ENCODE data around the gene CCIN.
"Not testable (repeated sequence)": the region's sequence is repeated elsewhere in the genome, so short reads cannot be mapped to it uniquely, and the experiment has no call there.

CCIN gene

GRCh38 chr9:36158917-36159316, 10.3 kb upstream of the CCIN start:
- DNase-seq (ENCODE audit: low read depth), result no peak

GRCh38 chr9:36159509-36159908, 9.7 kb upstream of the CCIN start:
- not testable (repeated sequence) for DNase-seq (ENCODE audit: low read depth)

- not testable (repeated sequence) for DNase-seq (ENCODE audit: low read depth)
Measured at GRCh38 chr9:36160126-36160525, 9.1 kb upstream of the CCIN start.

- no peak for DNase-seq (ENCODE audit: low read depth)
Measured at GRCh38 chr9:36161187-36161586, 8.0 kb upstream of the CCIN start.

- DNase-seq (ENCODE audit: low read depth), result no peak
Measured at GRCh38 chr9:36162211-36162738, 6.9 kb upstream of the CCIN start.

GRCh38 chr9:36163049-36163785, 6.0 kb upstream of the CCIN start:
- DNase-seq (ENCODE audit: low read depth), result no peak

- DNase-seq (ENCODE audit: low read depth), result no peak
Measured at GRCh38 chr9:36163786-36164170, 5.4 kb upstream of the CCIN start.

GRCh38 chr9:36164372-36164771, 4.8 kb upstream of the CCIN start:
- DNase-seq (ENCODE audit: low read depth), result no peak

GRCh38 chr9:36164989-36165388, 4.2 kb upstream of the CCIN start:
- DNase-seq (ENCODE audit: low read depth), result no peak

GRCh38 chr9:36165826-36166167, 3.4 kb upstream of the CCIN start:
- no peak for DNase-seq (ENCODE audit: low read depth)

GRCh38 chr9:36166168-36166927, 2.8 kb upstream of the CCIN start:
- DNase-seq (ENCODE audit: low read depth), result no peak

GRCh38 chr9:36169708-36170107, 520 bp downstream of the CCIN start:
- DNase-seq (ENCODE audit: low read depth), result no peak

GRCh38 chr9:36170531-36170930, 1.3 kb downstream of the CCIN start:
- DNase-seq (ENCODE audit: low read depth), result no peak

GRCh38 chr9:36173861-36174260, 4.7 kb downstream of the CCIN start:
- no peak for DNase-seq (ENCODE audit: low read depth)

GRCh38 chr9:36174271-36174670, 5.1 kb downstream of the CCIN start:
- no peak for DNase-seq (ENCODE audit: low read depth)

- DNase-seq (ENCODE audit: low read depth), result no peak
Measured at GRCh38 chr9:36174731-36175130, 5.5 kb downstream of the CCIN start.

GRCh38 chr9:36175209-36175608, 6.0 kb downstream of the CCIN start:
- DNase-seq (ENCODE audit: low read depth), result not testable (repeated sequence)

GRCh38 chr9:36176496-36176895, 7.3 kb downstream of the CCIN start:
- not testable (repeated sequence) for DNase-seq (ENCODE audit: low read depth)

- DNase-seq (ENCODE audit: low read depth), result no peak
Measured at GRCh38 chr9:36177571-36177970, 8.4 kb downstream of the CCIN start.

- not testable (repeated sequence) for DNase-seq (ENCODE audit: low read depth)
Measured at GRCh38 chr9:36180243-36180642, 11.1 kb downstream of the CCIN start.

GRCh38 chr9:36187414-36187813, 18.2 kb downstream of the CCIN start:
- peak; percentile 95 for DNase-seq (ENCODE audit: low read depth)

GRCh38 chr9:36188212-36188611, 19.0 kb downstream of the CCIN start:
- DNase-seq (ENCODE audit: low read depth), result no peak

- no peak for DNase-seq (ENCODE audit: low read depth)
Measured at GRCh38 chr9:36189976-36190375, 20.8 kb downstream of the CCIN start.

Measured in GM04503 (cell line).